ENCODE results near the gene CDK10.

The CDK10 gene

GRCh38 chr16:89716916-89717687 lies 30.6 kb downstream of the CDK10 start:
- DNase-seq, result no peak

DNA sequence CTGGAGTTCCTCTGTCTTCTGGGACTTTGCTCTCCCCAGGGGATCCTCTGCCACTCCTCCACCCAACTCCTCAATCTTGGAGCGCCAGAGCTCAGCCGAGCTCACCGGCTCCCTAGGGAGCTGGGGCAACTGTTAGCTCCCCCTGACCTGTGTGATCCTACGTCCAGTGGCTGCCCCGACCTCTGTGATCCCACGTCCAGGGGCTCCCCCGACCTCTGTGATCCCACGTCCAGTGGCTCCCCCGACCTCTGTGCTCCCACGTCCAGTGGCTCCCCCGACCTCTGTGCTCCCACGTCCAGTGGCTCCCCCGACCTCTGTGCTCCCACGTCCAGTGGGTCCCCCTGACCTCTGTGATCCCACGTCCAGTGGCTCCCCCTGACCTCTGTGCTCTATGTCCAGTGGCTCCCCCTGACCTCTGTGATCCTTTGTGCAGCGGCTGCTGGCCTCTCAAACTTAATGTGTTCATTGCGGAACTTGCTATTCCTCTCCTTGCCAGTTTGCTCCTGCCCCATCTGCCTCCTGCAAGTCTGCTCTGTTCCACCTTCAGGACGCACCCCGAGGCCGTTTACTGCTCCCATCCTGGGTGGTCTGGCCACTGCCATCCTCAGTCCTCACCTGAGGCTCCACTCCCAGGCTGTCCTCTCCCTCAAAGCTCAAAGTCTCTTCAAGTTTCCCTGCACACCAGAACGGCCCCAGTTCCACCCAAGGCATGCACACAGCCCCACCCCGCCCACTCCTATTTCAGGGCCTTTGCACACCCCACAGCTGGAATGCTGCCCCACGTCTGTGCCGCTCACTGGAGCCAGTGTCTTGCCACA lies 31.4 kb downstream of the CDK10 start:
- no peak for DNase-seq

DNA sequence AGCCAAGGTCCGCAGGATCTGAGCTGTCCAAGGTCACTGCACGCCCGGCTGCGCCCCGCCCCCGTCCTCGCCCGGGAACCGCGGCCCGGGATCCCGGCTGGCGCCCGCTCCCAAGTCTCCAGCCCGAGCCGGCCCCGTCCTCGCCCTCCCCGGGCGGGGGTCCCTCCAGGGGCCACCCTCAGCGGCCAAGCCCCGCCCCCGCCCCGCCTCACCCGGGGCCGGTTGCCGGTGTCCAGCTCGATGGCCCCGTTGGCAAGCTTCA lies 34.0 kb downstream of the CDK10 start:
- DNase-seq, result no peak

GRCh38 chr16:89720813-89721545 lies 34.5 kb downstream of the CDK10 start, which contains the start of the genes VPS9D1 and ZNF276:
VPS9D1 (minus strand) TSS chr16:89720898; CDS start chr16:89720861, 37 bp downstream.
ZNF276 (plus strand) TSS chr16:89721537; CDS start chr16:89721641, 104 bp downstream.
- peak; percentile 55 for DNase-seq

GRCh38 chr16:89721546-89722391 lies 35.3 kb downstream of the CDK10 start:
- no peak for DNase-seq

DNA sequence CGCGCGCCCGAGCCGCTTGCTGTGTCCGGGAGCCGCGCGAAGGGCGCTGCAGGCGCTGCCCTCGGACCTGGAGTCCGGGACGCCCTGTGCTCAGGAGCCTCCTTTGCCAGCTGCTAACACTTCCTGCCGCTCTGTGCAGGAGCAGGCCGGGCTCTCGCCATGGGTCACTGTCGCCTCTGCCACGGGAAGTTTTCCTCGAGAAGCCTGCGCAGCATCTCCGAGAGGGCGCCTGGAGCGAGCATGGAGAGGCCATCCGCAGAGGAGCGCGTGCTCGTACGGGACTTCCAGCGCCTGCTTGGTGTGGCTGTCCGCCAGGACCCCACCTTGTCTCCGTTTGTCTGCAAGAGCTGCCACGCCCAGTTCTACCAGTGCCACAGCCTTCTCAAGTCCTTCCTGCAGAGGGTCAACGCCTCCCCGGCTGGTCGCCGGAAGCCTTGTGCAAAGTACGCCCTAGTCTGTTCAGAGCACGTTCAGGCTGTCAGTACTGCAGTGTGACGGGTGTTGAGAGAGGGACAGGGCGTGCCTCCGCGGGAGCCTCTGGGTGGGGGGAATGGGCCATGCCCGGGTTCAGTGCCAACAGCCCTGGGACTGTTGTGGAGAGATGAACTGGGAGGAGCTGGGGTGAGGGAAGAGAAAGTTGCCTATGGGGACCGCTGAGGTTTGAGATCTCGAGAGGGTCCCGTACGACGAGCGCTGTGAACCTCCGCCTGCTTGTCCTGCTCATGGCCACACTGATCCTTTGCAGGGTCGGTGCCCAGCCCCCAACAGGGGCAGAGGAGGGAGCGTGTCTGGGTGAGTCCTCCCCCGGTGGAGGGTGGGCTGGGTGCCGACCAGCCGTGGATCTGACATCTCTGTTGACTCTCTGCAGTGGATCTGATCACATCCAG lies 36.1 kb downstream of the CDK10 start:
- DNase-seq, result no peak

DNA sequence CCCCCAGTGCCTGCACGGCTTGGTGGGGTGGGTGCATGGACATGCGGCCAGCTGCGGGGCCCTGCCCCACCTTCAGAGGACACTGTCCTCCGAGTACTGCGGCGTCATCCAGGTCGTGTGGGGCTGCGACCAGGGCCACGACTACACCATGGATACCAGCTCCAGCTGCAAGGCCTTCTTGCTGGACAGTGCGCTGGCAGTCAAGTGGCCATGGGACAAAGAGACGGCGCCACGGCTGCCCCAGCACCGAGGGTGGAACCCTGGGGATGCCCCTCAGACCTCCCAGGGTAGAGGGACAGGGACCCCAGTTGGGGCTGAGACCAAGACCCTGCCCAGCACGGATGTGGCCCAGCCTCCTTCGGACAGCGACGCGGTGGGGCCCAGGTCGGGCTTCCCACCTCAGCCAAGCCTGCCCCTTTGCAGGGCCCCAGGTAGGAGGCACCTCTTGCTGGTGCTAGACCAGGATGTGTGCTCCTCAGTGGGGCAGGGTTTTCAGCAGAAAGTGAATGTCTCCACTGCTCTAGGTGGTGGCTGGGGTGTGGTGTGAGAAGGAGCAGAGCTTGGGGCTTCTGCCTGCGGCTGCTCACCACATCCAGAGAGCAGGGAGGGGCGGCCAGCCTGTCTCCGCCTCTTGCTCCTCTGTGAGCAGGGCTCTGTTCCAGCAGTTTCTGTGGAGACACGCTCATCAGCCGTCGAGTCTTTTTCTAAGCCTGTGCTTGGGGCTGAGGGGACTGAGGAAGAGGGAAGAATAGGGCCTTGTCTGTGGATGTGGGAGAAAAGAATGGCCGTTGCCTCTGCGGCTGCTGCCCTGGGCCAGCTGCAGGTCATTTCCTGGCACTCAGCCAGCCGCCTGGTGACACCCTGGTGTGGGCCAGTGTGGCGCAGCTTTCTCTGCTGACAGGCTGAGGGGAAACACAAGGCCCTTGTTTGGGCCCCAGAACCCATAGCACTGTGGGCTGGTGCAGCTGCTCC lies 37.1 kb downstream of the CDK10 start:
- DNase-seq, result no peak

DNA sequence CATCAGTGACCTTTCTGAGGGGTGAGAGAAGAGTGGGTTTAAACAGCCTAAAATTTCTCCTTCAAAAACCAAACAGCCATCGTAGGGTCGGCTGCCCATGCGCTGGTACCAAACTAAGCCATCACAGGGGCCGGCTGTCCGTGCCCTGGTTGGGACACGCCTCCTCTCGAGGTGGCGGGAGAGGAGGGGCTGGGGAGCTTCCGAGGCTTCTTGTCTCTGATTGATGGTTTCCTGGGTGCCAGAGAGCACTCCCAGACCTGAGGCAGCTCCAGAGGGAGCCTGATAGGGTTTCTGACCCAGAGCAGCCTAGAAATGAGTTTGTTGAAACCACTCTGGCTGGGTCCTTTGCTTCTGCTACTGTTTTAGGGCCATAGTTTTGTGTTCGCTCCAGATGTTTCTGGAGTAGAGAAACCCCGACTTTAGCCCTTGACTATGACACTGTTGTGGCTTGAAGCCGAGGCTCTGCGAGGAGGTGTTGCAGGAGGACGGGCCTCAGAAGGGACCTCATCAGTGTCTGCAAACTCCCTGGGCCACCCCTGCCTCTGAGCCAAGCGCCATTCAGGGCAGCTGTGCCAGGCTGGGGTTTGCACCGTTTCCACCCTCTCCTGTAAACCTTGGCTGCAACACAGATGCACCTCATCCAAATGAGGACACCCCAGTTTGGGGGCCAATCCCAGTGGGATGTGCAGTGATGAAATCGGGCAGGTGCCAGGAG lies 41.1 kb downstream of the CDK10 start:
- DNase-seq, result no peak

DNA sequence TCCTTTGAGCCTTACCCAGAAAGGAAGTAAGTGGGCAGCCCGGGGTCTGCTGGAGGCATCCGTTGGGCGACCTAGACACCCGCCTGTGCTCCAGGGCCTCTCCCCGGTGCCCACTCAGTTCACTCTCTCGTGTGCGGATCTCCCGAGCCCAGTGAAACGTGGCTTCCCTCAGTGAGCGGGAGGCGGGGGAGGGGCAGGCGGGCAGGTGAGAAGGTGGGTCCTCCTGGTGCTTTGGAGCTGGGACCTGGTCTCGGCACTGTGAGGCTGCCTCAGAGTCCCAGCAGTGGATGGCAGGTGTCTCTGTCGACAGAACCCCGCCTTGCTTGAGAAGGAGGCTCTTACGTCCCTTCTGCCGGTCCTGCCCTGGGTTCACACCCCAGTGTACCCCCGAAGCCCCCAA lies 42.8 kb downstream of the CDK10 start:
- DNase-seq, result no peak

DNA sequence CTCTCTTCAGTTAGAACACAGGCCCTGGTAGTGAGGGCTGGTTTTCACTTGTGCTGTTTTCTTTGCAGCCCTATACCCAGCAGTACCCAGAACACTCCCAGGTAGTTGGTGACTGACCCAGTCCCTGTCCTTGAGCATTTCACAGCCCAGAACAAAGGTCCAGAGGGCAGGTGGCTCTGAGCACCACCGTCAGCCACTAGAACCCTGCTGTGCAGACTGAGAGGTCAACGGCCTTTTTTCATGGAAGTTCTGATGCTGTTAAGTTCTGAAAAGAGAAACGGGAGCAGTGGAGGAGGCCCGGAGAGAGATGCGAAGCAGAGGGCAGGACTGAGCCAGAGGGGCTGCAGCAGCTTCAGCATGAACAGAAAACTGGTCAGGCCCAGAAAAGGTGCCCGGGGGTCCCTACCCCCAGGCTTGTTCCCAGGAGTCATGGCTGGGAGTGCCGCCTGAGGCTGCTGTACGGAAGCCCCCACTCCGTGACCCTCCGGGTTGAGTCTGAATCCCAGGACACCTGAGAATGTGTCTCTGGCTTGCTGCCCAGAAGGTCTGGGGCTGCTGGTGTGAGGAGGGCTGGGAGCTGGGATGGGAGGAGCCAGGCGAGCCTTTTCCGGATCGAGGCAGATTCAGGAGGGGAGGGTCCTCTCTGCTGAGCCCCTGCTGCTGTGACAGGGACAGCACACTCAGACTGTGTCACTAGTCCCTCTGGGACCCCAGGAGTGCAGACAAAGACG lies 43.5 kb downstream of the CDK10 start:
- DNase-seq, result no peak

- DNase-seq, result no peak
These were observed 44.2 kb downstream of the CDK10 start for GRCh38 chr16:89730610-89731234.

GRCh38 chr16:89732142-89732917 lies 45.8 kb downstream of the CDK10 start:
- DNase-seq, result no peak

DNA sequence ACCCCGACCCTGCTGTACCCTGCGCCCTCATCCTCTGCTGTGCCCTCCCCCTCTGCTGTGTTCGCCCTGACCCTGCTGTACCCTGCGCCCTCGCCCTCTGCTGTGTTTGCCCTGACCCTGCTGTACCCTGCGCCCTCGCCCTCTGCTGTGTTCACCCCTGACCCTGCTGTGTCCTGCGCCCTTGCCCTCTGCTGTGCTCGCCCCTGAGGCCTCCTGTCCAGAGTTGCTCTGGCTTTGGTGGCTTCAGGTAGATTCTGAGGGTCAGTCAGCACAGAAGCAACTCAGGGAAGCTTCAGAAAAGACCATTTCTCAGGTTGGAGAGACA lies 46.4 kb downstream of the CDK10 start:
- no peak for DNase-seq

GRCh38 chr16:89733322-89733721 lies 46.8 kb downstream of the CDK10 start:
- DNase-seq, result no peak

DNA sequence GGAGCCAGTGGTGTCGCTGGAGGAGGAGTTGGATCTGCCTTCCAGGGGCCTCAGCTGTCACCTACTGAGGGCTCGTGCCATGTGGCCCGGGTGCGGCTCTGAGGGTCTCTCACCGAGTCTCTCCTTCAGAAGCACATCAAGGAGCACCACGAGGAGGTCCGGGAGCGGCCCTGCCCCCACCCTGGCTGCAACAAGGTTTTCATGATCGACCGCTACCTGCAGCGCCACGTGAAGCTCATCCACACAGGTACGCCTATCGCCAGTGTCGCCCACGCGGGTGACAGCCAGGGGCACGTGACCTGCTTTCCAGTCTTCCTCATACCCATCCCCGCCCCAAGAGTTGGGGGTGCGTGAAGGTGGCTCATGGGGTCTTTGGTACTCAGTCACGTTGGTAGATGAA lies 47.3 kb downstream of the CDK10 start:
- no peak for DNase-seq

GRCh38 chr16:89736554-89736953 lies 50.1 kb downstream of the CDK10 start:
- no peak for DNase-seq

DNA sequence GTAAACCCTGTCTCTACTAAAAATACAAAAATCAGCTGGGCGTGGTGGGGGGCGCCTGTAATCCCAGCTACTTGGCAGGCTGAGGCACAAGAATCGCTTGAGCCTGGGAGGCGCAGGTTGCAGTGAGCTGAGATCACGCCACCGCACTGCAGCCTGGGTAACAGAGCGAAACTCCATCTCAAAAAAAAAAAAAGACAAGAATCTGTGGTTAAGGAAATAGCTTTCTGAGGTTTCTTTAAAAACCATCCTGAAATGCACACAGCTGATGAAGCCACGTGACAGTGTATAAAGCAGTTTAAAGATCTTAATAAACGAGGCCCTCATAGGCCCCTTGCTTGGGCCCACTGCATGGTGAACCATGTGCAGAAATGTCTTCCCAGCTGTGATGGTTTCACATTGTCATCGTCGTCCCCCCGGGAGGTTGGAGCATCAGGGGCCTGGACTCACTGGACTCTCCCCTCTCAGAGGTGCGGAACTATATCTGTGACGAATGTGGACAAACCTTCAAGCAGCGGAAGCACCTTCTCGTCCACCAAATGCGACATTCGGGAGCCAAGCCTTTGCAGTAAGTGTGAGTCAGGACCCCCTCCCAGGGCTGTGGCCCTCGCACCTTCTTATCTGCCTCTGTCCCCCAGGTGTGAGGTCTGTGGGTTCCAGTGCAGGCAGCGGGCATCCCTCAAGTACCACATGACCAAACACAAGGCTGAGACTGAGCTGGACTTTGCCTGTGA lies 51.0 kb downstream of the CDK10 start:
- DNase-seq, result no peak

Measured in NCI-H1105 (cell line).